Skeletal muscle cell (primary cell): ENCODE data around the gene LTF.

Experiments used
- DNase-seq: peaks from one replicate; pipeline ENCODE4 v3.0.0-alpha.2; 2010; ENCODE audit warnings: low read depth
- H3K4me3 ChIP-seq: 2 replicates; pipeline ENCODE4 v1.5.1; 2011; ENCODE audit warnings: low read depth, mild to moderate bottlenecking, control low read depth, low read length, moderate library complexity

LTF gene

GRCh38 chr3:46471371-46471914, 6.7 kb upstream of the LTF start:
- DNase-seq, result no peak
- H3K4me3 ChIP-seq, result no peak overlapping the region

GRCh38 chr3:46470831-46471230, 6.1 kb upstream of the LTF start:
- no peak overlapping the region for H3K4me3 ChIP-seq
- no peak for DNase-seq

- no peak overlapping the region for H3K4me3 ChIP-seq
- DNase-seq, result no peak
Observed at GRCh38 chr3:46469680-46470357, 5.1 kb upstream of the LTF start.

- no peak for DNase-seq
- no peak overlapping the region for H3K4me3 ChIP-seq
Observed at GRCh38 chr3:46468753-46469600, 4.3 kb upstream of the LTF start.

GRCh38 chr3:46467562-46467961, 2.9 kb upstream of the LTF start:
- no peak overlapping the region for H3K4me3 ChIP-seq
- DNase-seq, result no peak

- no peak for DNase-seq
- no peak overlapping the region for H3K4me3 ChIP-seq
Observed at GRCh38 chr3:46466871-46467403, 2.2 kb upstream of the LTF start.

GRCh38 chr3:46466273-46466672, 1.6 kb upstream of the LTF start:
- H3K4me3 ChIP-seq, result no peak overlapping the region
- DNase-seq, result no peak

- H3K4me3 ChIP-seq, result no peak overlapping the region
- no peak for DNase-seq
Observed at GRCh38 chr3:46465196-46465520, 453 bp upstream of the LTF start.

GRCh38 chr3:46463868-46464241, 850 bp downstream of the LTF start:
- H3K4me3 ChIP-seq, result no peak overlapping the region
- no peak for DNase-seq

GRCh38 chr3:46463120-46463867, 1.4 kb downstream of the LTF start:
- H3K4me3 ChIP-seq, result no peak overlapping the region
- DNase-seq, result no peak

- no peak overlapping the region for H3K4me3 ChIP-seq
- DNase-seq, result no peak
Observed at GRCh38 chr3:46462511-46462910, 2.2 kb downstream of the LTF start.

GRCh38 chr3:46462111-46462510, 2.6 kb downstream of the LTF start:
- no peak overlapping the region for H3K4me3 ChIP-seq
- DNase-seq, result no peak

GRCh38 chr3:46460051-46460450, 4.7 kb downstream of the LTF start:
- no peak overlapping the region for H3K4me3 ChIP-seq
- no peak for DNase-seq

GRCh38 chr3:46456118-46456517, 8.6 kb downstream of the LTF start:
- no peak overlapping the region for H3K4me3 ChIP-seq
- DNase-seq, result no peak

- DNase-seq, result no peak
- H3K4me3 ChIP-seq, result no peak overlapping the region
Observed at GRCh38 chr3:46455231-46456115, 9.2 kb downstream of the LTF start.

- no peak overlapping the region for H3K4me3 ChIP-seq
- no peak for DNase-seq
Observed at GRCh38 chr3:46454606-46455005, 10.1 kb downstream of the LTF start.

- DNase-seq, result no peak
- H3K4me3 ChIP-seq, result no peak overlapping the region
Observed at GRCh38 chr3:46454209-46454595, 10.5 kb downstream of the LTF start.

- H3K4me3 ChIP-seq, result no peak overlapping the region
- no peak for DNase-seq
Observed at GRCh38 chr3:46453526-46454208, 11.0 kb downstream of the LTF start.
